ENCODE measurements around the gene KIFAP3. TPM values are rescaled to one million over a fixed set of nuclear protein-coding genes. Genes with fewer than 3 reads are reported as not detected.
"Not testable (repeated sequence)": the region's sequence is repeated elsewhere in the genome, so short reads cannot be mapped to it uniquely, and the experiment has no call there.

Gene KIFAP3
- total RNA-seq, 2 experiments from 2014 or later: 27.7 to 28.0 TPM

DNA sequence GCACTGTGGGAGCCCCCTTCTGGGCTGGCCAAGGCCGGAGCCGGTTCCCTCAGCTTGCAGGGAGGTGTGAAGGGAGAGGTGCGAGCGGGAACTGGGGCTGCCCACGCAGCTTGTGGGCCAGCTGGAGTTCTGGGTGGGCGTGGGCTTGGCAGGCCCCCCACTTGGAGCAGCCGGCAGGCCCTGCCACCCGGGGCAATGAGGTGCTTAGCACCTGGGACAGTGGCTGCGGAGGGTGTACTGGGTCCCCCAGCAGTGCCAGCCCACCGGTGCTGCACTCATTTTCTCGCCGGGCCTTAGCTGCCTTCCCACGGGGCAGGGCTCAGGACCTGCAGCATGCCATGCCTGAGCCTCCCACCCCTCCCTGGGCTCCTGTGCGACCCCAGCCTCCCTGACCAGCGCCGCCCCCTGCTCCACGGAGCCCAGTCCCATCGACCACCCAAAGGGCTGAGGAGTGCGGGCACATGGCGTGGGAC lies 192.4 kb downstream of the KIFAP3 start:
- Mint-ChIP-seq H3K27ac (no peak overlapping the region), H3K27me3 (no peaks in the 10 kb centered on the region), H3K4me3 (no peak overlapping the region), H3K36me3 (ENCODE audit: low read depth) (peaks cover 60% of the 10 kb centered on the region), H3K9me3 (no peaks in the 10 kb centered on the region), H3K4me1 (peaks cover 18% of the 10 kb centered on the region)
- CTCF ChIA-PET: no interaction called here
- DNase-seq: no peak
- POLR2A ChIA-PET: interaction anchor here (0.7 to 1.3 kb wide), 3 partner anchors 9 to 86 kb away, joined by 3 read pairs; no protein-coding TSS in a partner anchor

DNA sequence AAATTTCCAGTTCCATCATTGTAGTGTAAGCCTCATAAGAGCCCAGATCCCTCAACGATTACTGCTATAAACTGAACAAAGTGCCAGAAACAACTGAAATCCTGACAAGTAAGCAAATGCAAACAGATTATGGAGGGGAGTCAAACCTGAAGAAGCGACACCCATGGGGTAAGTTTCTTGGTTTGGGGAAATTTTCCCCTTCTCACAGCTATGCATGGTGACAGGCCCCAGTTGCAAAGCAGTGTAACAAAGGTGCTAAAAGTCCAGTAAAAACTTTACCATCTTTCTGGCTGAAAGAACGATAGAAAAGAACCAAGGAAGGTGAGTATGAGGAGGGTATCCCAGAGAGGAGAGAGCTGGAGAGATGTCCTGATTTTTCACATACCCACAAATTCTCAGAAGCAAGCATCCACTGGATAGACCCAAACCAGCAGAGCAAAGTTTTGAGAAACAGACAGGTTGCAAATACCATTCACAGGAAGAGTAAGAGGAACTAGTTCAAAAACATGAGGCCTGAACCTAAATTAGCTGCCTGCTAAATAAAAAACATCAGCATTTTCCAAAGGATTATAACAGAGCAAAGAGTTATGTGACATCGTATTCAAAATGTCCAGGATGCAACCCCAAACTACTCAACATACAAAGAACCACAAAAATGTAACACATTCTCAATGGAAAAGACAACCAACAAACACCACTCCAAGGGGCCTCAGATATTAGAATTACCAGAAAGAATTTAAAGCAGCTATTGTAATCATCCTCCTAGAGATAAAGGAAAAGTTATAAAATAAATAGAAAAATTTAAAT lies 195.3 kb downstream of the KIFAP3 start:
- Mint-ChIP-seq H3K27me3 (no peaks in the 10 kb centered on the region), H3K27ac (no peak overlapping the region), H3K9me3 (no peaks in the 10 kb centered on the region), H3K36me3 (ENCODE audit: low read depth) (peaks cover 61% of the 10 kb centered on the region), H3K4me1 (peaks cover 8% of the 10 kb centered on the region), H3K4me3 (no peak overlapping the region)
- CTCF ChIA-PET: no interaction called here
- no peak for DNase-seq
- POLR2A ChIA-PET: interaction anchor here (0.7 kb wide), 1 partner anchor 14 kb away, joined by 3 read pairs; the partner anchor contains the start of gene SCYL3

DNA sequence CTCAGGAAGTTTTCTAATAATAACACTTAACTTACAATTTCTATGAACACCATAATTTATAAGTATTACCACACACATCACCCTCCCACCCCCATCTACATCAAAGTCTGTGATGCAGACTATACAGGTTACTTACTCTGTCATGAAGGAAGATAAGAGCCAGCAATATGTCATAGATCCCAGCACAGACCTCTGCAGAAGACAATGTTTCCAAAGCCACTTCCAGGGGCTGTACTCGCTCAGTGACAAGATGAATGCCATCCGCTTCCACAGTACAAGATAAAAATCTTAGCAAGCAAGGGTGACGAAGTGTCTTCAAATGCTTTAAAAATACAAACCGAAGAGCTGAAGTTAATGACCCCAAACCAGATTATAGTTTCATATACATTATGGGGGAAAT lies 196.0 kb downstream of the KIFAP3 start:
- H3K36me3 Mint-ChIP-seq (ENCODE audit: low read depth): peaks cover 69% of the 10 kb centered on the region
- POLR2A ChIA-PET: interaction anchor here (0.7 kb wide), 1 partner anchor 15 kb away, joined by 3 read pairs; the partner anchor contains the start of gene SCYL3
- H3K9me3 Mint-ChIP-seq: no peaks in the 10 kb centered on the region
- DNase-seq: no peak
- no peak overlapping the region for H3K27ac Mint-ChIP-seq
- H3K27me3 Mint-ChIP-seq: no peaks in the 10 kb centered on the region
- H3K4me1 Mint-ChIP-seq: peaks cover 13% of the 10 kb centered on the region
- no peak overlapping the region for H3K4me3 Mint-ChIP-seq
- CTCF ChIA-PET: no interaction called here

DNA sequence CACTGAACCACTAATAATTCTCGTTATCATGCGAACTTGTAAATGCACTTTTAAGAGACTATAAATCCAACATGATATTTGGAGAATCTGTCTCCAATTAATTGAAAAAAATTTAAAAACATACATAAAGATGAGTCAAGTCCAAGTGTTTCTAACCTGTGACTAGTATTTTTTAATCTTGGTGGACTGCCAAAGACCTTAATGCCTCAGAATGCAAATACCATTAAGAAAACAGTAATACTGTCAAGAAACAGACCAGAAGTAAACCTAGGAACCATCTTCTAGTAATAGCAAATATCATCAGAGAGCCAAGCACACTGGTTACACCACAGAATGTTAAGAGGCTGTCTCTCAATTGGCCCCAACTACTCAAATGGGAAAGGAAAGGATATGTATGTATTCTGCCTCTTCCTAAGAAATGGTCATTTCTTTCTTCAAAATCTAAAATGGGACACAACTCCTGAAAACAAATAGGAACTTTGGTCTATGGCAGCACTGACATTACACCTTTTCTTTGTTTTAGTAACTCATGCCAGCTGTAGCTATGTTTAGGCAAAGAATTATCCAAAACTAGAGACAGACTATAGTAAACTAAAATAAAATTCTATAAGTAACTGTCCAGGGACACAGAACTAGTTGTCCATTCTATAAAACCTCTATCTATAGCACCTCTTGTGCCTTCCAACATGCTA lies 196.5 kb downstream of the KIFAP3 start:
- Mint-ChIP-seq H3K27me3 (no peaks in the 10 kb centered on the region), H3K27ac (no peak overlapping the region), H3K4me3 (no peak overlapping the region), H3K4me1 (peaks cover 13% of the 10 kb centered on the region), H3K9me3 (peaks cover 2% of the 10 kb centered on the region), H3K36me3 (ENCODE audit: low read depth) (peaks cover 69% of the 10 kb centered on the region)
- no peak for DNase-seq
- ChIA-PET CTCF (no interaction called here), POLR2A (no interaction called here)

DNA sequence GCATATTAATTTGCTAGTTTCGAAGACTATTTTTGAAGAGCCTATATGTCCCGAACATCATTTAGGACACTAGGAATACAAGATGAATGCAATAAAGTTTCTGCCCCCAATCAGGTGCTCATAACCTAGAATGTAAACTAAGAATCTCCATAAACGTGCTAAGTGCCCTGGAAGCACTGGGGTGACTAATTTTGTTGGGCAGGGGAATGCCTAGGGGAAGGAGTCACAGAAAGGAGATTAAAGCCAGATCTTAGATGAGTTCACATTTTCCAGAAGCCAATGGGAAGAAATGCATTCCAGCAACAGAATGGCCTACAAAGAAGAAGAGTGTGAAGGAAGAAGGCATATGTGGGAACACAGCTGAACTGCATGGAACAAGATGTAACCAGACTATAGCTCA lies 200.3 kb downstream of the KIFAP3 start:
- POLR2A ChIA-PET: no interaction called here
- no peak overlapping the region for H3K4me3 Mint-ChIP-seq
- peaks cover 84% of the 10 kb centered on the region for H3K36me3 Mint-ChIP-seq (ENCODE audit: low read depth)
- H3K27ac Mint-ChIP-seq: no peak overlapping the region
- H3K4me1 Mint-ChIP-seq: peaks cover 7% of the 10 kb centered on the region
- no peaks in the 10 kb centered on the region for H3K27me3 Mint-ChIP-seq
- DNase-seq: no peak
- CTCF ChIA-PET: no interaction called here
- peaks cover 8% of the 10 kb centered on the region for H3K9me3 Mint-ChIP-seq

DNA sequence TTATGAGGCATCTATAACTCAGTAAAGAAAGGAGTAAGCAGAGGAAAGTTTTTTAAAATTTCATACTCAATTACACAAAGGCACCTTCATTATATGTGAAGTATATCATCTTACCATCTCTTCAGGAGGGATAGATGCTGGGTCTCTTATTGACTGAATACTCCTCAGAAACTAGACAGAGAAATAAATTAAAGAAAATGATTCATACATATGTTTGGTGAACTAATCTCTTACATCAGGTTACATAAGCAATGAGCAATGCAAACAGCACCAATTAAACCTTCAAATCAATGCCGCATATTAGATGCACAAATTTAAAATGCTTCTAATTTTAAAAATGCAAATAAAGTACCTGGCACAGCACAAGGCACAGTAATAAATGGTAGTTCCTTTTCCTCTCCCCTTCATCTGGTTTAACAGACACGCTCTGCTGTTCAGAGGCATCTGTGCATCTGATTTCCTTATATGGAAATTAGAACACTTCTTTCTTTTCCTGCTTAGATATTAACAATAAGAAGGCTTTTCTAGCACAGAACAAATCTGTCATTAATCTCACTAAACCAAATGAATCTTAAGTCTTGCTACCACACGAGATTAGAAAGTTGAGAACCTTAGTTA lies 200.8 kb downstream of the KIFAP3 start:
- Mint-ChIP-seq H3K27ac (no peak overlapping the region), H3K4me3 (no peak overlapping the region)
- POLR2A ChIA-PET: no interaction called here

DNA sequence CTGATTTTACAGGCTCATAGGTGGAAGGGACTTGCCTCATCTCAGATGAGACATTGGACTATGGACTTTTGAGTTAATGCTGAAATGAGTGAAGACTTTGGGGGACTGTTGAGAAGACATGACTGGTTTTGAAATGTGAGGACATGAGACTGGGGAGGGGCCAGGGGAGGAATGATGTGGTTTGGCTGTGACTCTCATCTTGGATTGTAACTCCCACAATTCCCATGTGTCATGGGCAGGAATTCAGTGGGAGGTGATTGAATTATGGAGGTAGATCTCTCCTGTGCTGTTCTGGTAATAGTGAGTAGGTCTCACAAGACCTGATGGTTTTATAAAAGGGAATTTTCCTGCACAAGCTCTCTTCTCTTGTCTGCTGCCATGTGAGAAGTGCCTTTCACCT lies 201.6 kb downstream of the KIFAP3 start:
- H3K36me3 Mint-ChIP-seq (ENCODE audit: low read depth): peaks cover 86% of the 10 kb centered on the region
- no peak overlapping the region for H3K27ac Mint-ChIP-seq
- H3K27me3 Mint-ChIP-seq: no peaks in the 10 kb centered on the region
- peaks cover 8% of the 10 kb centered on the region for H3K9me3 Mint-ChIP-seq
- ChIA-PET POLR2A (no interaction called here), CTCF (no interaction called here)
- H3K4me3 Mint-ChIP-seq: no peak overlapping the region
- H3K4me1 Mint-ChIP-seq: peaks cover 6% of the 10 kb centered on the region
- DNase-seq: no peak

More for the DNA sequence above, 200.8 kb downstream of the KIFAP3 start:
- Mint-ChIP-seq H3K27me3 (no peaks in the 10 kb centered on the region), H3K4me1 (peaks cover 6% of the 10 kb centered on the region), H3K9me3 (peaks cover 8% of the 10 kb centered on the region), H3K36me3 (ENCODE audit: low read depth) (peaks cover 84% of the 10 kb centered on the region)
- no peak for DNase-seq
- CTCF ChIA-PET: no interaction called here

DNA sequence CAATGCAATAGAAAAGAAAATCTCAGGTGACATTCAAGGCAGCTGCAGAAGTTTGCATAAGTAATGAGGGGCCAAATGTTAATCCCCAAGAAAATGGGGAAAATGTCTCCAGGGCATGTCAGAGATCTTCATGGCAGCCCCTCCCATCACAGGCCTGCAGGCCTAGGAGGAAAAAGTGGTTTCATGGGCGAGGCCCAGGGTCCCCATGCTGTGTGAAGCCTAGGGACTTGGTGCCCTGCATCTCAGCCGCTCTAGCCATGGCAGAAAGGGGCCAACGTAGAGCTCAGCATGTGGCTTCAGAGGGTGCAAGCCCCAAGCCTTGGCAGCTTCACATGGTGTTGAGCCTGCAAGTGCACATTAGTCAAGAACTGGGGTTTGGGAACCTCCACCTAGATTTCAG lies 202.5 kb downstream of the KIFAP3 start:
- H3K36me3 Mint-ChIP-seq (ENCODE audit: low read depth): peaks cover 89% of the 10 kb centered on the region
- CTCF ChIA-PET: not testable (repeated sequence)

More for the DNA sequence above, 202.5 kb downstream of the KIFAP3 start:
- DNase-seq, H3K27me3 Mint-ChIP-seq, H3K27ac Mint-ChIP-seq, H3K4me3 Mint-ChIP-seq, POLR2A ChIA-PET, H3K9me3 Mint-ChIP-seq, H3K4me1 Mint-ChIP-seq: not testable (repeated sequence)

Other genes with a start within 250 kb of the KIFAP3 start
- 10 to 100 TPM; 16.1 to 16.8 TPM for gene SCYL3, start 180.8 kb downstream of the KIFAP3 start, total RNA-seq
- not detected for gene NTMT2, start 71.3 kb upstream of the KIFAP3 start, total RNA-seq